NCI-H1105 (cell line): ENCODE measurements around the gene HSPE1.
"Not testable (repeated sequence)": the region's sequence is repeated elsewhere in the genome, so short reads cannot be mapped to it uniquely, and the experiment has no call there.

ENCODE experiments used
- DNase-seq: peaks from one replicate; lab custom pipeline; 2025; lab: John Stamatoyannopoulos, UW

Gene HSPE1

DNA sequence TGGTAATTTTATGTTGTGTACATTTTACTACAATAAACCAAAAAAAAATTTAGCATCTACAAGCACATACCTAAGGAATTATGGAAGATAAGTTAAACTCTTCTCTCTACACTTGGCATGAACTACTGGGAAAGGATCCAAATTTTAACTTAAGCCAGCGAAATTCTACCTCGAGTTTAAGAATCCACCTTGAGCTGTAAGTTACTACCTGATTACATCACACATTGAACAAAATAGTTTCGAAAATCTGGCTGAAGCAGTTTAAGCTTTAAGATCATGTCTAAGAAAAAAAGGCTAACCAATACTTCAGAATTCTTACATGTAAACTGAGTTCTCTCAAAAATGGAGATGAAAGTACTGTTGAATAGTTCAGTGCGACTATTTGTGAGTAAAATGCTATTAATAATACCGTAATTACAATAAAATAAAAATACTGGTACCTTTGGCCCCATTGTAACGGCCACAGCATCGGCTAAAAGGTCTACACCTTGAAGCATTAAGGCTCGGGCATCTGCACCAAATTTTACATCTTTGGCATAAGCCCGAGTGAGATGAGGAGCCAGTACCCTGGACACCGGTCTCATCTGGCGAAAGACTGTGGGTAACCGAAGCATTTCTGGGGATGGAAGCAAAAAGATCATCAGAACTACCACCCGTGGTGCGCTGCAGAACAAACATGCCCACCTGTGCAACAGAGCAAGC, 1.8 kb upstream of the HSPE1 start:
- DNase-seq = no peak

DNA sequence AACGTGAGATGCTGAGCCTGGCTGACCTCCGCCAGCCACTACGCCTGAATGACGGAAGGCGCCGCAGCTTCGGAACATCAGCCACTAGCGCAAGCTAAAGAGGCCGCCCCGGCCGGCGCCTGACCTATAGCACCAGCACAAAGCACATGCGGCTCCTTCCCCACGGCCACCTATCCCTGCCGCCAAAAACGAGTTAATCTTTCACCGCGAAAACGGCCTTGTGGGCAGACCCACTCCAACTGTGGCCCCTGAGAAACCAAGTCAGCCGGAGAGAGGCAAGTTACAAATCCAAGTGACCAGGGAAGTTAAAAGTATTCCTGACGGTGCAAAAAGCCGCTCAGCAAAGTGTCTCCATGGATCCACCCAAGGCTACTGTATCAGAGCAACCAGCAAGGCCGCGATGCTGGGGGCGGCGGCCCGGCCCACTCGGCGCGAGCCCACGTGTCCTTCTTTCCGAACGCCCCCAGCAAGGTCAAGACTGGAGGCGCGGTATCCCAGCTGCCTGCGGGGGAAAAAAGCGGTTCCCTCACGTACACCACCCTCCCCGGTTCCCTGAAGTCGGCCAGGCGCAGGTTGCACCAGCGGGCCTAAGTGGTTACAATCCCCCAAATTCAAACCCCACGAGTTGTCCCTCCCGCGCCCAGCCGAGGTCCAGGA, 1.1 kb upstream of the HSPE1 start:
- DNase-seq = peak; percentile 7

GRCh38 chr2:197500503-197501131, 438 bp downstream of the HSPE1 start:
- DNase-seq = peak; percentile 54

- DNase-seq = no peak
These were observed 2.0 kb downstream of the HSPE1 start for GRCh38 chr2:197502201-197502600.

DNA sequence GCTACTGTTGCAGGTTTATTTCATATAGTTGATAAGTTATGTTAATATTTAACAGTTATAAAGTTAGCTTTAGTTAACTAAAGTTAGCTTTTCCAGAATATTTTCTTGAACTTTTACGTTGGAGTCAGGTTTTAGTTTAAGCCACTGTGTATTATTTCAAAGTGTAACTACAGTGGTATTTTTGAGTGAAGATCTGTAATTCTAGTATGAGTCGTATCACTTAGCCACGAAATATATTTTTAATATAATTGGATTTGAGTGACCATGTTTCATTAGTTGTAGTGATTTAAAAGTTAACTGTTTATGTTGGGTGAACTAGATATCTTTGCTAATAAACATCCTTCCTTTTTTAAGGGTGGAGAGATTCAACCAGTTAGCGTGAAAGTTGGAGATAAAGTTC, 2.5 kb downstream of the HSPE1 start:
- DNase-seq = no peak

GRCh38 chr2:197504000-197504399, 3.8 kb downstream of the HSPE1 start:
- no peak for DNase-seq

- no peak for DNase-seq
These were observed 4.3 kb downstream of the HSPE1 start for GRCh38 chr2:197504512-197504911.

- no peak for DNase-seq
These were observed 6.5 kb downstream of the HSPE1 start for GRCh38 chr2:197506658-197507057.

DNA sequence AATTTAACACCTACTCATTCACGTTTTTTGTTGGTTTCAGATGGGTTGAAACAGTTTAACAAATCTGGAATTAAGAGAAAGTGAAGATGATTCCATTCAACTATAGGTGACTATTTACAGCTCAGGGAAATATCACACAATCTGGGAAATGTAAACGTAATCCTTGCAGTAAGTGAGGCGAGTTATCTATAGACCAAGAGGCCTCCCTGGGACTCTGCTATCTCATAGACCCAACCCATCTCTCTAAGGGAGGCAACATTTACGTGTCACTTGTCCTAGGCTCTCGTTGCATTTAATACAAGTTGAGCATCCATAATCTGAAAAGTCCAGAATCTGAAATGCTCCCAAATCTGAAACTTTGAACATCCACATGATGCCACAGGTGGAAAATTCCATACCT, 13.7 kb downstream of the HSPE1 start:
- DNase-seq = no peak

DNA sequence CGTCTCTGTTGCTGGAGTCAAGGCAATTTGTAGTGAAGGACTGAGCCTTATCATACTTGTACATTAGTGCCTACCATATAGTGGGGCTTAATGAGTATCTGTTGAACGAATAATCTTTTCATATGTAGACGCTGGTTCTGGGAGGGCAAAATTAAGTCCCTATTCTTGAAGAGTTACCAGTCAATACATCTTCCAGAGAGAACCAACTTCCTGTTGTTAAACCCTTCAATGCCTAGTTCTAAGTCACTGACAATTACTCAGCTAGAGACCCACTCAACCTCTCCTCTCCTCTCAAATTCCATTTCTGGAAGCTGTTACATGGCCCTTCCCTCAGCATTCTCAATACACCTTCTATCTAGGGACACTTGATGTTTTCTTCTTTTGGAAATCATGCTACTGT, 14.6 kb downstream of the HSPE1 start:
- DNase-seq = no peak

DNA sequence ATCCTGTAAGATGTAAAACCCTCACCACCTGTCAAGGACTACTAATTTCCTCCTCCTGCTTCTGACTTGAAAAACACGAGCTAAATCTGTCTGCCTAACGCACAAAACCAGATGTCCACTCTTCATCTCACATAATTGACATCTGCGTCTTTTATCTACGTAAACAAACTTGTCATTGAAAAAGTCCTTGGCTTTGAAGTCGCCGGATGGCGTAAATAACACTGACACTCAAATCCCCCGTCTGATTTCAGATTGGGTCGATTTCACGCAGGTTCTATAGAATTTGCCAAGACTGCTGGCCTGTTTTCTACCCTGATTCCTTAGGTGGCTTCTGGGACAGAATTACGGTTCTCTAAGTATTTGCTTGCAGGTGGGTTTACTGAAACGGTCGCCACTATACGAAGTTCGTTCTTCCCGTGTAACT, 15.1 kb downstream of the HSPE1 start:
- DNase-seq = no peak

DNA sequence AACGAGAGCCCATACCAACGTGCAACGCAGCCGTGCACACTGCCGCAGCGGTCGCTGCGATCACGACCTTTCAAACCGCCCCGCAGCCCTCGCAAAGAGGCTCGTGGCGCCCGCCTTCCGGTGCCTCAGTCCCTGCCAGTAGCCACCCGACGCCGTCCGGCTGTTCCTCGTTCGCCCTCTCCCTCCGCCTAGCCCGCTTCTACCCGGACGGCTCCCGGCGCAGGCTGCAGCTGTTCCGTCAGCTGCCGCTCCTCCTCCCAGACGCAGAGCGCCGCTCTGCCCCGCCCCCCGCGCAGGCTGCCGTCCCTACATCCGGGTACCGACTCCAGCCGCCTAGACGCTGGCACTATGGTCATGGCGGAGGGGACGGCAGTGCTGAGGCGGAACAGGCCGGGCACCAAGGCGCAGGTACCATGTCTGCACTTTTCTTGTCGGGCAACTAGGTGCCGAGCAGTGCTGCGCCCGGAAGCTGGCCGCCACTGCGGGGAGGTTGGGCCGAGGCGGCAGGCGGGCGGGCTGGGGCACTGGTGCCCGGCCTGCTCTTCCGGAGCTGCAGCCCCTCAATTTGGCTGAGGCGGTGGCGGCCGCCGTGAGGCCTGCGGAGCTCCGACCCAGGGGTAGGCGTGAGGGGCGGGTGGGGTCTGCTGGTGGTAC, 15.7 kb downstream of the HSPE1 start, which contains the start of gene MOB4:
MOB4 (plus strand) TSS at position 328 of the 654 bp plus-strand sequence; CDS start at position 349, 21 bp downstream.
- peak; percentile 85 for DNase-seq

DNA sequence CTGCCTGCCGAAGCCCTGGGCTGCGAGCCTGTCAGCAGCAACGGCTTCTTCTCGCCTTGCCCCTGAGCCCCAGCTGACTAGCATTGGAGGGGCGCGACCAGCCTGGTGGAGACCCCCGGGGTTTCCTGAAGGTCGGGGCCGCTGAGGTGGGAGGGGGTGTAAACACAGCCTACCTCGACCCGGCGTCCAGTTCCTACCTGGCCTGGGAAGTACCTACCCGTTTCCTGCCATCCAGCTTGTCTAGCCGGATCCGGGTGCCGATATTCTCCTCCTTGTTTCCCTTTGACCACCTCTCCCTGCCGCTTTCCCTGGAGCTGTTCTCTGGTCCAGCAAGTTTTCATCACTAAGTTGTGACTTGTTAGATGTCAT, 16.2 kb downstream of the HSPE1 start:
- peak; percentile 11 for DNase-seq

DNA sequence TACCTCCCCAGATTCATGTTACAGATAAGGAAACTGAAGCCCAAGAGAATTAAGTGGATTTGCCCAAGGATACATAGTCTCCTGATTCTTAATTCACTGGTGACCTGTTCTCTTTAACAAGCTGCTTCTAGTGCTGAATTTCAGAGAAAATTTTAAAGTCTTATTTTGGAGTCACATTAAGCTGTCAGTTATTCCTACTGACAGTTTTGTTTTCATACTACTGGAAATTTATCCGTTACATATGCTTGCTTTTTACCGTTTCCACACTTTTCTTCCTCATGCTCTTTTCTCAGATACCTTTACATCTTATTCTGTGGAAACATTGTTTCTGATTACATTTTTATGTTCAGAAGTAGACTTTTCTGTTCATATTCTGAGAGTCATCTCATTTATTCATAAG, 17.0 kb downstream of the HSPE1 start:
- DNase-seq = no peak

- no peak for DNase-seq
These were observed 38.2 kb downstream of the HSPE1 start for GRCh38 chr2:197538412-197538811.

- no peak for DNase-seq
These were observed 39.6 kb downstream of the HSPE1 start for GRCh38 chr2:197539734-197540133.

DNA sequence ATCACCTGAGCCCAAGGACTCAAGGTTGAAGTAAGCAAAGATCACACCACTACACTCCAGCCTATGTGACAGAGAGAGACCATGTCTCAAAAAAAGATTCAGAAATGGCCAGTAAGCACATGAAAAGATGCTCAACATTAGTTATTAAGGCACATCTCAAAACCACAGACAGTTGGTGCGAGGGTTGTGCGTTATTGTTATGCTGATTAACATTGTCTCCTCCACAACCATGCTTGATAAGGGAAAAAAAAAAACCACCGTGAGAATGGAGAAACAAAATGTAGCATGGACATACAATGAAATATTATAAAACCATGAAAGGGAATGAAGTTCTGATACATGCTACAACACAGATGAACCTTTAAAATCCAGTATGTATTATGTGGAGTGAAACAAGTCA, 43.0 kb downstream of the HSPE1 start:
- DNase-seq = no peak

DNA sequence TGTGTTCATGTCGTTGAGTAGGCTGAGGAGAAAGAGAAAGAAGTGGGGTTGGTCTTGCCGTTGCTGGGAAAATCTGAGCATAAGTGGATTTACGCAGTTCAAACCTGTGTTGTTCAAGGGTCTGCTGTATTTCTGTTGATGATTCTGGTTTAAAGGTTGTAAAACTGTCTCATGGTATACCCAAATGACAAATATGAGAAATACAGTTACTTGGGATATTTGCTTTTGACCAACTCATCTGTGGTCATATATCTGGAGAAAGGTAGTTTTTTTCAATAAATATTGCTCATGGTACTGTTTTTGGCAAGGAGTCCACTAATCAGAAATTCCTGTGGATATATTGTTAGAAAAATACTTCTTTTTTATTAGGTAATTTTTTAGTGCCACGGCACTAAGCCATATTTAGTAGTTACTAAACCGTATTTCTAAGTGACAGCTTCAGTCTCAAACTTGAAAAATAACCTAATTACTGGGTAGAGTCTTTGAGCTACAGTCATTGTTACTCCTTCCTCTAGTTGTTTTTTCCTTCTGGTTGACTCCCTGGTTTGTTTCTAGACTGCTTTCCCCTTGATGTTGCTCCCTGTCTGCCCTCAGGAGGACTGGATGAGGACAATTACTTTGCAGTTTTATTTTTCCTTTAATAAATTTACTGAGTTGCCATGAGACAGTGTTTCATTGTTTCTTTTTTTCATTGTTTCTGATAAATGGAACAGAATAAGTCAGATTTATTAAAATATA, 47.2 kb downstream of the HSPE1 start:
- no peak for DNase-seq

GRCh38 chr2:197548582-197548981, 48.4 kb downstream of the HSPE1 start:
- DNase-seq = no peak

- not testable (repeated sequence) for DNase-seq
These were observed 51.1 kb downstream of the HSPE1 start for GRCh38 chr2:197551260-197551659.
